ENCODE measurements around the gene AMER2.

AMER2 gene

DNA sequence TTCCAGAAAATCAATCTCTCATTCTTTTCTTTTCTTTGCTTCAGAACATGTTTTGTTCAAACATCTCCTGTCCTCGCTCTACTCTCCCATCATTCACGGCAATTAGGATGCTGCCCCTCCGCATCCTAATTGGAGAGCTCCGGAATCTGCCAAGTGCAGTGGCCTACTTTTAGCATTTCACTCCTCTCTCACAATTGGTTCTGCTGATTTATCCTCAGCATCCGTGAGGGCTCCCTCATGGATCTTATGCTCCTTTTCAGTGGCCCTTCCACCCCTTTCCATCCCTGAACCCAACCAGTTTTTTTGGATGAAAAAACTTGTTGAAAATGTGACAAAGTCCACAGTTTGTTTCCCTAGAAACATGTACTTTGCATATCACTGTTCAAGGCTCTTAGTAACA lies 22.4 kb downstream of the AMER2 start:
- Mint-ChIP-seq H3K4me1 (no peaks in the 10 kb centered on the region), H3K27ac (no peak overlapping the region), H3K36me3 (ENCODE audit: low read depth) (no peaks in the 10 kb centered on the region), H3K27me3 (peaks cover 13% of the 10 kb centered on the region), H3K9me3 (no peaks in the 10 kb centered on the region), H3K4me3 (no peak overlapping the region)
- DNase-seq (no peak), ATAC-seq (no peak)

DNA sequence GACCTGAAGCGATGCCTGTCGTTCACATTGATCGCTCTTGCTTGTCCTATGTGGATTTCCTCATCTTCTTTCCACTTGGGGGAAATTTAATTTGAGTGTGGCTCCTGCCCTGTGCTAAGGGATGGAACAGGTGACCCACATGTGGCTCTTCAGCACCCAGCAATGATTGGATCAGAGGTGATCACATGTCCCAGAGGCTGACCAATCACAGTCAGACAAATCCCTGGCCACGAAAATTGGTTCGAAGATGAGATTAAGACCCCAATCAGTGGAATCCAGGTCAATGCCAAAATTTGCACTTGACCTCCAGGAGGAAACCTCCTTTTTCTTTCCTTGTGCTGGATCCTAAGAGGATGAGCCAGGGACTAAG lies 23.7 kb downstream of the AMER2 start:
- Mint-ChIP-seq H3K36me3 (ENCODE audit: low read depth) (no peaks in the 10 kb centered on the region), H3K9me3 (no peaks in the 10 kb centered on the region), H3K4me3 (no peak overlapping the region), H3K4me1 (no peaks in the 10 kb centered on the region), H3K27me3 (peaks cover 13% of the 10 kb centered on the region), H3K27ac (no peak overlapping the region)
- DNase-seq (no peak), ATAC-seq (no peak)

DNA sequence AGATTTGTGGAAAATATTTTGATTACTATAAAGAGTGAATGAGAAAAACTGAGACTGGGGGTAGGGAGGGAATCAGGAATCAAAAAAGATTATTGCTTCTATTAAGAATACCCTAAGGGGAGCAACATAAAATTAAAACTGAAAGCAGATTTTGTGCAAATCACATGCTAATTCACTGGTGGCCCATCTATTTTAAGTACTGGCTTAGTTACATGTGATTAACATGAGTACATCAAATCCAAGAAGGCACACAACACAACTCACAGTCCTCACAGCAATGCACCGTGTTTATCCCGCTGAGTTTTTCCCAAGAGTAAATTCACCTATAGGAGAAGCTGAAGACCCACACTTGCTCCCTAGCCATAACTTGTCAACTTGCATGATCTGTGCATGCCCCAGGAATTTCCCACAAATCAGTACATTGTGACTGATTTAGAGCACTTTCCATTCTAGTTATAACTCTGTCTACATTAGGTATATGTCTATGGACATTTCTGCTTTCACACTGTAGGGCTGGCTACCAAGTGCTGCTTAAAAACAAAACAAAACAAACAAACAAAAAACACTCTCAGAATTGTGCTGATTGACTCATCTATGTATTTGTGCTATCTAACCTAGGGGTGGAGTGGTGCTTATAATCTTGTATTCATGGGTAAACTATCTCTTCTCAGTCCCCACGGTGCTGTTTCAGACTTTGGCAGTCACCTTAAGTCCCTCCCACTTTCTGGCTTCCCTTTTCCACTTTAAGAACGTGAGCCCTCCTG lies 24.3 kb downstream of the AMER2 start:
- Mint-ChIP-seq H3K36me3 (ENCODE audit: low read depth) (no peaks in the 10 kb centered on the region), H3K27ac (no peak overlapping the region), H3K4me3 (no peak overlapping the region), H3K27me3 (peaks cover 13% of the 10 kb centered on the region), H3K4me1 (no peaks in the 10 kb centered on the region), H3K9me3 (no peaks in the 10 kb centered on the region)
- no peak for DNase-seq
- no peak for ATAC-seq

DNA sequence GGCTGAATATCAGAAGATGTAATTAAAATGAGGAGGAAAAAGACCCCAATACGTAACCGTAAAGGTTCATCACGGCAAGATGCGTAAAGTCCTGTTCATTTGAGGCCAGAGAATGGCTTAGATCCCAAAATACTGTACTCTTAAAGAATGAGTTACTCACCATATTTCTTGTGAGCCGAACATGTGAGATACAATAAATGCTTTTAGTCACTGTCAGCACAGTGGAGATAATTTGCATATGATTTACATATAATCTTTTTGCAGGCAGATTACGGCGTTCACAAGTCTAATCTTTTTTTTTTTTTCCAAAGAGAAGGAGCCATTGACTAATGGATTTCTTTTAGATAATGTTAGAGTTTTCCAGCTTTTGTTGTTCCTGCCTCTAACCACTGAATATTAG lies 28.4 kb downstream of the AMER2 start:
- Mint-ChIP-seq H3K9me3 (no peaks in the 10 kb centered on the region), H3K4me1 (no peaks in the 10 kb centered on the region), H3K36me3 (ENCODE audit: low read depth) (no peaks in the 10 kb centered on the region), H3K27me3 (peaks cover 13% of the 10 kb centered on the region), H3K4me3 (no peak overlapping the region), H3K27ac (no peak overlapping the region)
- DNase-seq, result no peak
- no peak for ATAC-seq

DNA sequence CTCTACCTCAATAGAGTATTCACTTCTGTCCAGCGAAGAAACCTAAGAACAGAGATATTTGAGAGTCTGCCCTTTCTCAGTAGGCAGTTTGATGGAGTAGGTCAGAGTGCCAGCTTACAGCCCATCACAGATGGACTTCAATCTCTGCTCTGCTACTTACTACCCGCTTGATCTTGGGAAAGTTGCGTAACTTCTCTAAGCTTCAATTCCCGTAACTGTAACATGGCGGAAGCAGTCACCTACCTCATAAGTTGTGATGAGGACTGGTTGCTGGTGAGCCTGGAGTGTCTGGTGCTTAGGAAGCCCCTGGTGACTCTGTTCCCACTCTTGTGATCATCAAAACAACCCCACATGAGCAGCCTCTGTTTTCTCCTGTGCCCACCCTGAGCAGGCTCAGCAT lies 31.0 kb downstream of the AMER2 start:
- no peaks in the 10 kb centered on the region for H3K4me1 Mint-ChIP-seq
- peaks cover 33% of the 10 kb centered on the region for H3K27me3 Mint-ChIP-seq
- H3K9me3 Mint-ChIP-seq, result no peaks in the 10 kb centered on the region
- ATAC-seq (no peak), DNase-seq (no peak)
- H3K4me3 Mint-ChIP-seq, result no peak overlapping the region
- H3K36me3 Mint-ChIP-seq (ENCODE audit: low read depth), result no peaks in the 10 kb centered on the region
- no peak overlapping the region for H3K27ac Mint-ChIP-seq

DNA sequence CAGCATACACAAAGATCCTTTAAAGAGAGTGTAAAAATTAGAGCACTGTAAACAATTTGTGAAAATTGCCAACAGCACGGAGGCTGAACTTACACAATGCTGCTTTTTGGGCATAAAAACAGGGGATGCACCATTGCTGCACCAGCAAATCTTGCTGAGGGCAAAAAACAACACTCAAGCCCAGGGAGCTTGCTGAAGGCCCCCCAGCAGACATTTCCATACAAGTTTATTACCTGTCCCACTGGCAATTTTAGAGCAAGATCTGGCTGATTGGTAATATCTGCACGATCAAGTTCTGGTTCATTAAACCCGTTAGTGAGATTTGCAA lies 34.3 kb downstream of the AMER2 start:
- Mint-ChIP-seq H3K4me1 (no peaks in the 10 kb centered on the region), H3K27ac (no peak overlapping the region), H3K9me3 (no peaks in the 10 kb centered on the region), H3K4me3 (no peak overlapping the region), H3K36me3 (ENCODE audit: low read depth) (no peaks in the 10 kb centered on the region), H3K27me3 (peaks cover 44% of the 10 kb centered on the region)
- no peak for ATAC-seq
- no peak for DNase-seq

DNA sequence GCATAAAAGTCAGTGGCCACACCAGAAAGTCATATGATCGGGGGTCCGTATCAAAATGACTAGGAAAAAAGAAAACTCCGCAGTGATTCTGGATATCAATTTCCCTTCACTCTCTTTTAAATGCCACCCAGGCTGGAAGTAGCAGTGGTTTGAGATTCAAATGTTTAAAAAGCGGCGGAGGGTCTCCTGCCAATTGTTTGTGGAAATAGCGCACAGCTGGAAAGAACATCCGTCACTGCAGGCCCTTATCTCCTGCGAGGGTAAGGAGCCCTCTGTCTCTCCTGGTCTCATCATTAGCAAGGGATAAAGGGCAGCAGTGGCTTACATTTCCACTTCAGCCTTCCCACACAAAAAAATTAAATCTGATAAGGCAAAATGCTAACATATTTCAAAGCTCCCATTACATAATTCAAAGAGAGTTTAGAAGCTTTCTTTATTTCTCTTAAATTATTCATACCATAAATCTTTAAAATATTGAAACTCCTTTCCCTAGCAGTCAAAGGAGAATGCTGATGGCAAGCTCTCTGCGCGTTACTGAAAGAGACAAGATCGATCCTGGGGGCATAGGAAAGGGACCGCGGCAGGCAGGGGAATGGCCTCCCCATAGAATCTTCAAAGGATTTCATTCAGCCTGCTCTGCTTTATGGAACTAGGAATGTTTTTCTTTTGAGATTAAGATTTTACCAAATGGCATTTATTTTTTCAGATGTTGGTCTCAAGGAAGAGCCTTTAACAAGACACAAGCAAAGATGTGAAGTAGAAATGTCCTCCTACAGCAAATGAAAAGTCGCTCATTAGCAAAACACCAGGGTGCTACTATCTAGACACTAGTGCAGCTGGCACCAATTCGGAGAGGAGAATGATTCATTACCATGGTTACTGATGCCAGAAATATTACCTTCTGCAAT lies 35.0 kb downstream of the AMER2 start:
- Mint-ChIP-seq H3K36me3 (ENCODE audit: low read depth) (no peaks in the 10 kb centered on the region), H3K4me1 (no peaks in the 10 kb centered on the region), H3K4me3 (no peak overlapping the region), H3K9me3 (no peaks in the 10 kb centered on the region), H3K27ac (no peak overlapping the region), H3K27me3 (peaks cover 44% of the 10 kb centered on the region)
- ATAC-seq (no peak), DNase-seq (no peak)

DNA sequence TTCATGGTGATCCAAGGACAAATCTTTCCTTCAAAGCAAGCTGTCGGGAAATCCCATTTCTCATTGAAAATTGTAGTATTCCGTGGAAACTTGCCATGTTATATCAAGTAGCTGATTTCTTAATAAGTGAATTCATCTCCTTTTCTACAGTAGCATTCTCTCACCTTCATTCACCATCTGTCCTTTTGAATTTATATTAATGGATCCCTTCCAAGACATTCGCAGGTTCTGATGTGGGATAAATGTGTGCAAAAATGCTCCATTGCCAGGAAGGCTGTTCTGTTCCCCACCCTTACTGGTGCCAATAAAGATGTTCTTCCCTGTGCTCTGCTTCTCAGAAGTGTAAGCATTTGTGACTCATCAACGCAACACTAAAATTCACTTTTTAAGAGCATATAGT lies 36.2 kb downstream of the AMER2 start:
- Mint-ChIP-seq H3K27me3 (peaks cover 41% of the 10 kb centered on the region), H3K27ac (no peak overlapping the region), H3K4me3 (no peak overlapping the region), H3K9me3 (no peaks in the 10 kb centered on the region), H3K36me3 (ENCODE audit: low read depth) (no peaks in the 10 kb centered on the region), H3K4me1 (no peaks in the 10 kb centered on the region)
- no peak for ATAC-seq
- no peak for DNase-seq

DNA sequence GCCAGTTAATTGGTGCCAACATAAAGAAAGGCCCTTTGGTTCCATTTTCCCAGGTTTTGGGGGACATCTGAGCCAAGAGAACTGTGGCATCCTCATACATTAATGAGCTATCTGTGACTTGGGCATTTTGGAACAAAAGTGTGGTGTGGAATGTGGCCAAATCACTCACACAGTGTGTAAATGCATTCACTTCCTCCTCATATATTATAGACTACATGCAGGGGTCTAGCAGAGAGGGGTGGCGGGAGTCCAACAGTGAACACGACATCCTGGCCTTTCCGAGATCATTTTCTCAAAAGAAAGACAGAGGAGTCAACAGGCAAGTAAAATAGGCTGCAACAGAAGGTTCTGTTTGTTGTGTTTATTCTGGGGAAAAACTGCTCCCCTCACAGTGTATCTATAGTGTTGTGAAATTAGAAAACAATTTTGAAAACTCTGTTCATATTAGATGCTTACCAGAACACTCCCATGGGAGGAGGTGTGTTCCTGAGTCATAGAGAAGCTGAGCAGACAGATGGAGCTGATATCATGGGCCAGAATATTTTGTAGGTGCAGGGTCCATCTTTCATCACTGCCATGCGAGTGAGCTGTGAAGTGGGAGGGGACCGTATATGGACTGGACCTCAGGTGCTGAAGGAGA lies 39.2 kb downstream of the AMER2 start:
- no peak for ATAC-seq
- peaks cover 33% of the 10 kb centered on the region for H3K27me3 Mint-ChIP-seq
- no peaks in the 10 kb centered on the region for H3K9me3 Mint-ChIP-seq
- no peaks in the 10 kb centered on the region for H3K4me1 Mint-ChIP-seq
- no peak overlapping the region for H3K27ac Mint-ChIP-seq
- DNase-seq, result no peak
- H3K4me3 Mint-ChIP-seq, result no peak overlapping the region
- H3K36me3 Mint-ChIP-seq (ENCODE audit: low read depth), result no peaks in the 10 kb centered on the region

DNA sequence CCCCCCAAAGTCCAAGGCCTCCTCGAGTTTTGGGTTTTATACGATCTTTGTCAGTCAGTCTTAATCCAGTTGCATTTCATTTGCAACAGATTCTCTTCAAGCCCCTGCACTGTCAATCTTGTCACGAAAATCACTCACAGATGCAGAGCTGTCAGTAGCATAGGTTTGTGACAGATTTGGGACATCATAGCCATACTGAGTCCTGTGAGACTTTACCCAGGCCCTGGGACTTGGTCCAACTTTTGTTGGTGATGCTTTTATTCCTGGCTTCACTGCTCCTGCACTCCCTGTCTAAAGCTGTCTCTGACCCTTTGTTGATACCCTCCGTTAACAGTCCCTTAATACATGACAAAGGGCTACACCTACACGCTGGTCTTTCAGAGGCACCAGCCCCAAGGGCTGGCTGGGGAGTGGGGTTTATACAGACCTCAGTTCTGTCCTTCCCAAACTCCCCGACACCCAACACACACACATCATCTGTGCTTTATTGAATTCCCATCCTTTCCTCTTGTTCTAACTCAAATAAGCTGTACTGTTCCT lies 40.1 kb downstream of the AMER2 start:
- no peaks in the 10 kb centered on the region for H3K36me3 Mint-ChIP-seq (ENCODE audit: low read depth)
- H3K4me1 Mint-ChIP-seq, result no peaks in the 10 kb centered on the region
- no peak for DNase-seq
- H3K9me3 Mint-ChIP-seq, result peaks cover 5% of the 10 kb centered on the region
- ATAC-seq, result no peak
- no peak overlapping the region for H3K27ac Mint-ChIP-seq
- H3K27me3 Mint-ChIP-seq, result peaks cover 28% of the 10 kb centered on the region
- H3K4me3 Mint-ChIP-seq, result no peak overlapping the region

DNA sequence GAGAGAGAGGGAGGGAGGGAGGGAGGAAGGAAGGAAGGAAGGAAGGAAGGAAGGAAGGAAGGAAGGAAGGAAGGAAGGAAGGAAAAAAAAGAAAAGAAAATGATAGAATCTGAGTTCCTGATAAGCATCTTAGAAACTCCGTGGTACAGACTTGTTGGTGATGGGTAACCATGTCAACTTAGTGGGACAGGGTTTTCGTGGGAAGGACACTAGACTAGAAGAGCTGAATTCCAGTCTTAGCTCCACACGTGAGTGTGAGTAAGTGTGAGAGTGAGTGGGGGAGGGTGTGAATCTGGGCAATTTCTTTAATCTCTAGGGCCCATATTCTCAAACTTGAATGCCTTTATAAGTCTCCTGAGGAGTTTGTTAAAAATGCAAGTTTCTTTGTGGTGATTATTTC lies 41.1 kb downstream of the AMER2 start:
- no peak for DNase-seq
- peaks cover 27% of the 10 kb centered on the region for H3K27me3 Mint-ChIP-seq
- peaks cover 12% of the 10 kb centered on the region for H3K9me3 Mint-ChIP-seq
- H3K4me1 Mint-ChIP-seq, result no peaks in the 10 kb centered on the region
- no peaks in the 10 kb centered on the region for H3K36me3 Mint-ChIP-seq (ENCODE audit: low read depth)
- H3K4me3 Mint-ChIP-seq, result no peak overlapping the region
- no peak for ATAC-seq
- no peak overlapping the region for H3K27ac Mint-ChIP-seq

DNA sequence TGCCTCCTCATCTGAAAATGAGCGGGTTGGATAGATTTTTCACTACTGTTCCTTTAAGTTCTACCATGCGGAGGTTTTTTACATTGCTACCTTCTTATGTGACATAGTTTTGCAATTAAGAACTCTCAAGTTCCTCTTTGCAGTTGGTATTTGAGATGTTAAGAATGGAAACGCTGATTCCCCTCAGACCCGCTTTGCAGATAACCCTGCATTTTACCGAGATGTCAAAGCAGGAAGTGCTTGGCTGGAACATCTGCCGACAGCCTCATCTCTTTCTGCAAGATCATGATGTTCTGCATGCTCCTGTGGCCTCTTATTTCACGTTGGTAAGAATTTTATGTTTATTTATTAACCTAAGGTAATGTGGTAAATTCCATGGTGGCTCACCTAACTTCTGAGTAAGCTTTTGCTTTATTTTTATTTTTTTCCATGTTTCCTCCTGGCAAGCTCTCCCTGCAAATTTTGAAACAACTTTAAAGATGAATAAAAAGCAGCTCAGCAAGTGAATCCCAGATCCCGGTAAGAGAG lies 53.6 kb downstream of the AMER2 start:
- Mint-ChIP-seq H3K36me3 (ENCODE audit: low read depth) (no peaks in the 10 kb centered on the region), H3K4me3 (no peak overlapping the region), H3K27ac (no peak overlapping the region), H3K9me3 (peaks cover 8% of the 10 kb centered on the region), H3K4me1 (no peaks in the 10 kb centered on the region), H3K27me3 (peaks cover 25% of the 10 kb centered on the region)
- ATAC-seq (no peak), DNase-seq (no peak)

DNA sequence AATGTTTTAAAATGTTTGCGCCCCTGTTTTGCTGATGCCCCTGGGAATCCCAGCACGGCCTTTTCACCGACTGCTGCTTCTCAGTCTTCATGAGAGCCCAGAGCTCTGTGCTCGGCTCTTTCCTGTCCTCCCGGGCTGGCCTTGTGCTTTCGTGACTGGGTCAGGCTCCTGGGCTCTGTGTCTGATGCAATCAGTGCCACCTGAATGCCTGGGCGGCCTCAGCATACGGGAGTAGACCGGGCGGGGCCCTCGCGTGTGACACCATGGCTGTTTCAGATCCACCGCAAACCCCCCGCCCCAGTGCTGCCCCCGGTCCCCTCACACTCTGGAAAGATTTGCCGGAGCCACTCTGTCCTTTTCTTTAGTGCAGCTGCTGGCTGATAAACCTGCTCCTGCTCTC lies 54.8 kb downstream of the AMER2 start:
- no peak overlapping the region for H3K27ac Mint-ChIP-seq
- H3K36me3 Mint-ChIP-seq (ENCODE audit: low read depth), result no peaks in the 10 kb centered on the region
- H3K27me3 Mint-ChIP-seq, result peaks cover 30% of the 10 kb centered on the region
- no peaks in the 10 kb centered on the region for H3K4me1 Mint-ChIP-seq
- DNase-seq (no peak), ATAC-seq (no peak)
- H3K4me3 Mint-ChIP-seq, result no peak overlapping the region
- H3K9me3 Mint-ChIP-seq, result no peaks in the 10 kb centered on the region

DNA sequence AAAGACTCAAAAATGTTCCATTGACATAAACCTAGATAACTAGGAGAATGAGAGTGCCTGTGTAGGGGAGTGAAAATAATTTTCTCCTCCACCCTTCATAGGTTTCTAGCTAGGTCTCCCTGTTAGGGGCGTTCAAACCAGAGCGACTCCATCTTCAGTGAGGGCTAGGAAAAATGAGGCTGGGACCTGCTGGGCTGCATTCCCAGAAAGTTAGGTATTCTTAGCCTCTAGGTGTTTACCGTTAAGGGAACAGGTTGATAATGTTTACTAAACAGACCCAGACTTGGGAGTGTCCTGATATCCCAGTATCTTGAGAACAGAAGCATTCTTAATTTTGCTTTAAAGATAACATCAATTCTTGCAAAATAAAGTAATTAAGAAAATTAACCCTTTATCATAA lies 56.0 kb downstream of the AMER2 start:
- no peaks in the 10 kb centered on the region for H3K36me3 Mint-ChIP-seq (ENCODE audit: low read depth)
- DNase-seq (no peak), ATAC-seq (no peak)
- H3K27me3 Mint-ChIP-seq, result peaks cover 28% of the 10 kb centered on the region
- H3K27ac Mint-ChIP-seq, result no peak overlapping the region
- no peaks in the 10 kb centered on the region for H3K4me1 Mint-ChIP-seq
- no peak overlapping the region for H3K4me3 Mint-ChIP-seq
- no peaks in the 10 kb centered on the region for H3K9me3 Mint-ChIP-seq

DNA sequence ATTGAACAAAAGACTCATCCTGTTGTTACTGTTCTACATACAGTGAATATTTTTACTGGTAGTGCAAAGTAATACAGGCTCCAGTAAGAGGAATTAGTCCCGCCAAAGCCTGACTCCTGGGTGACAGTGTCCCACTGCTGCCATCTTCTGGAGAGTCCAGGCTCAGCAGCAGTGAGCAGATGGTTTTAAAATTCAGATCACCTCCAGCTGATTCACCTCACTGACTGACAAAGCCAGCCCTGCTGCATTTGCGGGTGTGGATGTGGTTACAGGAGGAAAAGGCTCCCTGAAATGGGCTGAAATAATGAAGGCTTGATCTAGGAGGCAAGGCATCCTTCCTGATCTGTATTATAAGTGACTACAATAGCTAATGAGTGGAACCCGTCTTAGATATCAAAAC lies 57.9 kb downstream of the AMER2 start:
- no peaks in the 10 kb centered on the region for H3K4me1 Mint-ChIP-seq
- peak; percentile 67 for DNase-seq
- no peaks in the 10 kb centered on the region for H3K36me3 Mint-ChIP-seq (ENCODE audit: low read depth)
- ATAC-seq, result no peak
- H3K27me3 Mint-ChIP-seq, result peaks cover 31% of the 10 kb centered on the region
- H3K27ac Mint-ChIP-seq, result no peak overlapping the region
- H3K4me3 Mint-ChIP-seq, result no peak overlapping the region
- no peaks in the 10 kb centered on the region for H3K9me3 Mint-ChIP-seq
